Mucosa of descending colon (tissue), 3 donors: ENCODE measurements around the gene CYP4A11. TPM values are rescaled to one million over a fixed set of nuclear protein-coding genes. Genes with fewer than 3 reads are reported as not detected.
"Not testable (repeated sequence)": the region's sequence is repeated elsewhere in the genome, so short reads cannot be mapped to it uniquely, and the experiment has no call there.

Experiments
- ATAC-seq: fragments of 200-7000 bp; cut with Tn5 transposase; one replicate; pipeline ENCODE4 v1.9.1; 2020; ENCODE audit warnings: mild to moderate bottlenecking, moderate library complexity
- DNase-seq, 3 donors: peaks; one replicate each; pipeline ENCODE4 v3.0.0-alpha.2; 2020
- H3K36me3 ChIP-seq: fragments of 200-600 bp; one replicate; pipeline ENCODE4 v1.8.0; 2021; ENCODE audit warnings: low read depth, mild to moderate bottlenecking
- H3K4me1 ChIP-seq: fragments of 200-600 bp; one replicate; pipeline ENCODE4 v1.8.0; 2021; ENCODE audit warnings: low read depth, mild to moderate bottlenecking
- H3K4me3 ChIP-seq: fragments of 200-600 bp; one replicate; pipeline ENCODE4 v1.8.0; 2021; ENCODE audit warnings: mild to moderate bottlenecking
- H3K9me3 ChIP-seq: fragments of 200-600 bp; one replicate; pipeline ENCODE4 v1.8.0; 2021; ENCODE audit warnings: mild to moderate bottlenecking
- CTCF ChIP-seq: fragments of 200-600 bp; IDR thresholded peaks from one replicate; pipeline ENCODE4 v1.8.0; 2022; ENCODE audit warnings: antibody characterized with exemption, mild to moderate bottlenecking
- intact Hi-C, 2 donors: fragments of 100-400 bp; cut with DNase I in 1 of 2; cut with micrococcal nuclease in 1 of 2; formaldehyde crosslinking; loops; one replicate each; pipeline versions ENCODE4 v1.11.0 to v1.11.1; 2022; cut with DNase I, micrococcal nuclease
- total RNA-seq, 3 donors: library from RNA; stranded (reverse); fragmentation: NEBNext Ultra II Directional in 2 of 3; extraction: Animal tissue kit (Norgen Biotek cat#: 25700) in 2 of 3; gene quantifications; one replicate each; pipeline versions ENCODE4 v1.2.1 to v1.2.4, GENCODE V29; 2021 to 2023
- donor health status: DM: no; HTN: no; CAD: no; lungs with moderate emphysema.
- donor health status: DM: no; HTN: no; CAD: no.
- donor health status: DM: no; HTN: yes; CAD: no.

CYP4A11 gene
- total RNA-seq, 3 donors from 2014 or later: not detected

DNA sequence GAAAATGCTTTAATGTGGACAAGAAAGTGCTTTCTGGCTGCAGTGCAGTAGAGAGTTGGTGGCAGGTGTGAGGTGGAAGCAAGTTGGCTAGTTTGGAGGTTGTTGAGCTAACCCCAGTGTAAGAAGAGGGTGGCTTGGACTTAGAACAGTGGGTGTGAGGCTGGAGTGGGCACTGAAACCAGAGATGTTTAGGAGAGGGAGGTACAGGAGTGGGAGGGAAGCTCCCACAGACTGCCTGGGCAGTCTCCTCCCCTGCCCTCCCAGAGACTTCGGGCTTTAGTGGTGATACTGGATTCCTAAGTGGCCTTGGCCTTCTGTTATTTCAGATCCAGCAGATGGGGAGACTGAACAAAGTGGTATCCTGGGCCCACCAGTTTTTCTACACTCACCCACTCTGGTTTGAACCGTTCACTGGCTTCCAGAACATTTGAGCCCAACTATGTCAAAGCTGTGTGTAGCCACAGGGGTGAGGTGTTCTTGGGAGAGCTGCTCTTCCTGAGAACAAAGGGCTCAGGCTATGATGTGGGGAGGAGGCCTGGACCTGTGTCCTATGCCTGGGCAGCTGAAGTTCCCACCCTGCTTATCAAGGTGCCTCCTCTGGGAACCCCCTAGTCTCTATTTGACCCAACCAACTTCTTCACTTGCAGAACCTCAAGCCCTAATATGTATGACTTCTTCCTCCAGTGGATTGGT lies 19.9 kb upstream of the CYP4A11 start:
- Histone ChIP-seq H3K4me3 (no peak overlapping the region), H3K4me1 (no peaks in the 10 kb centered on the region), H3K36me3 (no peaks in the 10 kb centered on the region), H3K9me3 (no peaks in the 10 kb centered on the region)
- intact Hi-C loops: no loop called here
- DNase-seq (no peak), ATAC-seq (peak; percentile 14)
- no peak for TF ChIP-seq CTCF

DNA sequence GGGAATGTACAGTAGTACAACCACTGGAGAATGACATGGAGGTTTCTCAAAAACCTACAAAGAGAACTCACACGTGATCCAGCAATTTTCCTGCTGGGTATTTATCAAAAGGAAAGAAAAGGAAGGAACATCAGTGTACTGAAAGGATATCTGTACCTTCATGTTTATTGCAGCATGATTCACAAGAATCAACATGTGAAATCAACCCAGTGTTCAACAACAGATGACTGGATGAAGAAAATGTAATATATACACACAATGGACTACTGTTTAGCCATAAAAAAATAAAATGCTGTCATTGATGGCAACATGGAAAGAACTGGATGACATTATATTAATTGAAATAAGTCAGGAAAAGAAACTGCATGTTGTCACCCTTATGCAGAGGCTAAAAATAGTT lies 19.0 kb upstream of the CYP4A11 start:
- TF ChIP-seq CTCF: no peak
- H3K9me3 ChIP-seq: no peaks in the 10 kb centered on the region
- H3K4me3 ChIP-seq: no peak overlapping the region
- no peaks in the 10 kb centered on the region for H3K36me3 ChIP-seq
- DNase-seq (no peak), ATAC-seq (peak; percentile 88)
- intact Hi-C loops: no loop called here
- no peaks in the 10 kb centered on the region for H3K4me1 ChIP-seq

- ATAC-seq, DNase-seq, H3K9me3 ChIP-seq, H3K4me3 ChIP-seq, intact Hi-C loops, H3K36me3 ChIP-seq, H3K4me1 ChIP-seq: not testable (repeated sequence)
Measured at GRCh38 chr1:46955116-46955515, 13.8 kb upstream of the CYP4A11 start.

DNA sequence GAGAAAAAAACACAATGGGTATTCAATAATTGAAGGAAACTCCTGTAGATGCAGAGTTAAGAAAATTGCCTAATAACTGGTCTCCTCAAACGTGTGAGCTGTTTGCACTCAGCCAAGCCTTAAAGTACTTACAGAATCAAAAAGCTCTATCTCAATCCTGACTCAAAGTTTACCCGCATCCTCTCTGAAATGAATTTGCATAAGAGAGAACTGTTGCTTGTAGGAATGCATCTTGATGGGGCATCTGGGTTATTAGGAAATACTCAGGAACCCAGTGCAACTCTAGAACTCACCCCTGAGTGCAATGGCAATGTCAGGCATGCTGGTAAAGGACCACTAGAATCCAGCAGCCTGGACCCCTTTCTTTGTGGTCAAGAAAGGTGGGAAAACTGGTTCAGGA lies 12.6 kb upstream of the CYP4A11 start:
- H3K9me3 ChIP-seq, H3K4me1 ChIP-seq, H3K4me3 ChIP-seq, ATAC-seq, H3K36me3 ChIP-seq, intact Hi-C loops, DNase-seq: not testable (repeated sequence)

DNA sequence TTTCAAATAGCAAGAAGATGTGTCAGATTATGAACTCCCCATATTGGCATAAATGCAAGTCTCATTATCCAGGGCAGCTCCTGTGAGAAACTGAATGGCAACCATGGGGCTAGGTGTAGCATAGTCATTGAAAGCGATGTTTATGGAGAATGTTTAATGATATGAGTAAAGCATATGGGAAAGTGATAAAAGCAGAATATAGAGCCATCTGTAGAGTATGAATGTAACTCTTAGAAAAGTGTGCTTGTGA lies 8.1 kb upstream of the CYP4A11 start:
- H3K4me1 ChIP-seq, intact Hi-C loops, ATAC-seq, H3K36me3 ChIP-seq, DNase-seq, H3K9me3 ChIP-seq, H3K4me3 ChIP-seq: not testable (repeated sequence)

DNA sequence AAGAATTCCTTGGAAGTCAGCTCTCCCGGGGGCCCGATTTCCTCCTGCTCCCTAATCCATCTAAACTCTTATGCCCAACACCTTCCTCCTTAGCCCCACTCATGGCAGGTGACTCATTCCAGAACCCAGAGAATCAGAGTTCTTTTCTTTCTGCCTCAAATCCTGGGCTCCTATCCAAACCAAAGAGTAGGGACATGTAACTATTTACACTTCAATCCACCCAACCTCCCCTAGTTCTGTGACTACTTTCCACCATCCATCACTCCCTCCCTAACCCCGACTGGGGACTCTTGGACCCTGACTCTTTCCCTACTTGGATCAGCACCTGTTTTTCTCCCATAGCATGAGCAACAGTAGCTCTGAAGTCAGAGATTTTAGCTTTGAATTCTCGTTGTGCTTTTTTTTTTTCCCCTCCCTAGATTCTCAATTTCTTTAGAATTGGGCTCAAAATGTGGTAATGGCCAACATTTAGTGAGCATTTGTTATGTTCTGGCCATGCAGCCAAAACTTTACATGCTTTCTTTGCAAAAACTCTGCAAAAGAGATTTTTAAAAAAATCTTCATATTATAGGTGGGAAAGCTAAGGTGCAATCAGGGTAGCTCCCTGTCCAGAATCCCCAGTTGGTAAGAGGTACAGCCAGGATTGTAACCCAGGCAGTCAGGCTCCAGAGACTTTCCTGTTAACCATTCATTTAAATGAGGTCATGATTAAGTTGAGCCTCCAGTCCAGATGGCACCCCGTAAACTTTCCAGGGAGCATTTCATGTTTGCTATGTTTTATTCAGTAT lies 7.5 kb upstream of the CYP4A11 start:
- peak in 1 of 3 donors; percentile 4 for DNase-seq
- no peak for TF ChIP-seq CTCF
- intact Hi-C loops: no loop called here
- no peaks in the 10 kb centered on the region for H3K36me3 ChIP-seq
- H3K4me3 ChIP-seq: no peak overlapping the region
- H3K9me3 ChIP-seq: no peaks in the 10 kb centered on the region
- peak; percentile 90 for ATAC-seq
- H3K4me1 ChIP-seq: no peaks in the 10 kb centered on the region

DNA sequence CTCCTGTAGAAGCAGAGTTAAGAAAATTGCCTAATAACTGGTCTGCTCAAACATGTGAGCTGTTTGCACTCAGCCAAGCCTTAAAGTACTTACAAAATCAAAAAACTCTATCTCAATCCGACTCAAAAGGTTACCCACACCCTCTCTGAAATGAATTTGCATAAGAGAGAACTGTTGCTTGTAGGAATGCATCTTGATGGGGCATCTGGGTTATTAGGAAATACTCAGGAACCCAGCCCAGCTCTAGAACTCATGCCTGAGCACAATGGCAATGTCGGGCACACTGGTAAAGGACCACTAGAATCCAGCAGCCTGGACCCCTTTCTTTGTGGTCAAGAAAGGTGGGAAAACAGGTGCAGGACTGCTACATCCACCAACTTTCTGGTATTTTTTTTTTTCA lies 6.4 kb upstream of the CYP4A11 start:
- DNase-seq, H3K9me3 ChIP-seq, H3K36me3 ChIP-seq, intact Hi-C loops, H3K4me3 ChIP-seq, ATAC-seq, H3K4me1 ChIP-seq: not testable (repeated sequence)
